ENCODE data around the gene STK16. TPM values are rescaled to one million over a fixed set of nuclear protein-coding genes. Genes with fewer than 3 reads are reported as not detected.
"Not testable (repeated sequence)": the region's sequence is repeated elsewhere in the genome, so short reads cannot be mapped to it uniquely, and the experiment has no call there.

The STK16 gene
- total RNA-seq, 2 donors from 2014 or later: 15.8 to 16.5 TPM

DNA sequence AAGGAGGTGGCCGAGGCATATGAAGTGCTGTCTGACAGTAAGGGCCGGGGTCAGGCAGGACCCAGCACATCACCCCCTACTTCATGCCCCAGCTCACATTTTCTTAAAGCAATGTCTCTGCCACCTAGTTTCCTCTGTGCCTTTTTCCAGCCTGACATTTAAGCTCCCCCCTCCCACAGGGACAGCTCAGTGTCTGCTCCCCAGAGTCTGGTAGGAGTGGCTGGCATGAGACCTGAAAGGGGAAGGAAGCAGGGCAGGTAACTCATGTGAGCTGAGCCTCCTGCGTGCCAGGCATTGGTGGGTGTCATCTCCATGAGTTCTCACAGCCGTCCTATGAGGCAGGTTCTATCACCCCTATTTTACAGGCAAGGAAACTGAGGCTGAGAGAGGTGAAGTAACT is 35.4 kb downstream of the STK16 start:
- peak; percentile 29 for DNase-seq (ENCODE audit: low spot score)
- intact Hi-C loops (cut with DNase I): no loop called here

DNA sequence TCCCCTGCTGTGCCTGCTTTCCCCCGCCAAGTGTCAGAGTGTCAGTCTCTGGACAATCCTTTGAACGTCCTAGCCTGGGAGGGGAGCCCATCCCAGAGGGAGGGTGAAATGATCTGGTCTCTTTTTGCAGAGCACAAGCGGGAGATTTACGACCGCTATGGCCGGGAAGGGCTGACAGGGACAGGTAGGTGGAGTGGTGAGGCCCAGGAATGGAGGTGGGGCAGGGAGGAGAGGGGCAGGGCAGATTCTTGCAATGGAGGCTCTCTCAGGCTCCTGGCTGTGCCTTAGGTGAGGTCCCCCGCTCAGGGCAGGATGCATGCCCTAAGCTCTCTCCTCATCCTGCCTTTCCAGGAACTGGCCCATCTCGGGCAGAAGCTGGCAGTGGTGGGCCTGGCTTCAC is 36.3 kb downstream of the STK16 start:
- intact Hi-C loops (cut with DNase I): no loop called here
- DNase-seq (ENCODE audit: low spot score): peak; percentile 59

DNA sequence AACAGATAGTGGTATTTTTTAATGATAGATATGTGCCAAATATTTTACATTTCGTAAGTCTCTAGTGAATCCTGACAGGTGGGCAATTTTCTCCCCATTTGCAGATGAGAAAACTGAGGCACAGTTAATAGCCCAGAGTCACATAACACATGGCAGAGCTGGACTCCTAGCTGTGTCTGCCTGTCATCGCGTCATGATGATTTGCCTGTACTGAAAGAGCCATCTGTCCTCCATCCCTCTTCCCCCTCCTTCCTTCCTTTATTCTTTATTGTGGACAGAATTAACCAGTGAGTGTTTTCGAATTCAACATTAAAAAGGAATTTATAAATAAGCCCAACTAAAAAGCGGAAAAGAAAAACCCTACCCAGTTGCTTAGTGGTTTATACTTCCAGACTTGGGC is 37.1 kb downstream of the STK16 start:
- no peak for DNase-seq (ENCODE audit: low spot score)

DNA sequence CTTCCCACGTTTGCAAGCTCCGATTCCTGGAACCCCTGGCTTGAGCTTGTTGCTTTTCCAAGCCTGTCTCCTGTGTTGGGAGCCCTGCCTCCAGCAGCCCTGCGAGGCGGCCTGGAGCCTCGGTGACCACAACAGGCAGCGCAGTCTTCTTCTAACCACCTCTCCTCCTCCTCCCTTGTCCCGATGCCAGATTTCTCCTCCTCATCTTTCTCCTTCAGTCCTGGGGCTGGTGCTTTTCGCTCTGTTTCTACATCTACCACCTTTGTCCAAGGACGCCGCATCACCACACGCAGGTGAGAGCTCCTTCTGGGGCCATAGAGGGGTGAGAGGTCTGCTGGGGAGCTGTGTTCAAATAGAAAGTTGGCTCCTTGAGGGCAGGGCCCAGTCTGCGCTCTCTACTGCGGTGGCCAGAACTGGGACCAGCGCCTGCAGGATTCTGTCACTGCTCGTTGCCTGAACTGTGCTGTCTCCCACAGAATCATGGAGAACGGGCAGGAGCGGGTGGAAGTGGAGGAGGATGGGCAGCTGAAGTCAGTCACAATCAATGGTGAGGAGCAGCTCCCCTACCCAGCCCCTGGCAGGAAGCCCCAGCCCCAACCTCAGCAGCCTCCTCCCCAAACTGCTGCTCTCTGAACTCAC is 37.8 kb downstream of the STK16 start:
- intact Hi-C loops (cut with DNase I): no loop called here
- DNase-seq (ENCODE audit: low spot score): peak; percentile 71

More for the DNA sequence above, 37.1 kb downstream of the STK16 start:
- intact Hi-C loops (cut with DNase I): no loop called here

DNA sequence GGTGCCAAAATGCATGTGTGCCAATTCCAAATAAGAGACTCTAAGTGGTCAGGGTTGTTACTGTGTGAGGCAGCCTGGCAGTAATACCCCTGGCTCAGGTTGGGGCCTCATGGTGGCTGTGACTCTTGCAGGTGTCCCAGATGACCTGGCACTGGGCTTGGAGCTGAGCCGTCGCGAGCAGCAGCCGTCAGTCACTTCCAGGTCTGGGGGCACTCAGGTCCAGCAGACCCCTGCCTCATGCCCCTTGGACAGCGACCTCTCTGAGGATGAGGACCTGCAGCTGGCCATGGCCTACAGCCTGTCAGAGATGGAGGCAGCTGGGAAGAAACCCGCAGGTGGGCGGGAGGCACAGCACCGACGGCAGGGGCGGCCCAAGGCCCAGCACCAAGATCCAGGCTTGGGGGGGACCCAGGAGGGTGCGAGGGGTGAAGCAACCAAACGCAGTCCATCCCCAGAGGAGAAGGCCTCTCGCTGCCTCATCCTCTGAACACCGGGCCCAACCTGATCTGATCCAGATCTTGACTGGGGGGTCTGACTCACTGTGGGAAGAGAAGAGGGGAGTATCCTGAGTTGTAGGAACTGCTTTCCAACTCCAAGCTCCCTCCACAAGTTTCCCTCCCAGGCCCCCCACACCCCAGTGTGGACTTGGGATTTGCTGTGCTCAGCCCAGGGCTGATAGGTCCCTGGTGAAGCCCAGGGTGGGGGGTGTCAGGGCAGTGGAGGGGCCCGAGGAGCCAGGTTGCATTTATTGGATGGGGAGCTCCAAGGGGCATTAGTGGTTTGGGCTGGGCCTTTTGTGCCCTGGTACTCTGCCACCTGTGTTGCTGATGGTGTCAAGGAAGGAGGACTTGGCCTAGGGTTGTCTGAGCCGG is 39.5 kb downstream of the STK16 start:
- peak; percentile 80 for DNase-seq (ENCODE audit: low spot score)
- intact Hi-C loops (cut with DNase I): no loop called here

DNA sequence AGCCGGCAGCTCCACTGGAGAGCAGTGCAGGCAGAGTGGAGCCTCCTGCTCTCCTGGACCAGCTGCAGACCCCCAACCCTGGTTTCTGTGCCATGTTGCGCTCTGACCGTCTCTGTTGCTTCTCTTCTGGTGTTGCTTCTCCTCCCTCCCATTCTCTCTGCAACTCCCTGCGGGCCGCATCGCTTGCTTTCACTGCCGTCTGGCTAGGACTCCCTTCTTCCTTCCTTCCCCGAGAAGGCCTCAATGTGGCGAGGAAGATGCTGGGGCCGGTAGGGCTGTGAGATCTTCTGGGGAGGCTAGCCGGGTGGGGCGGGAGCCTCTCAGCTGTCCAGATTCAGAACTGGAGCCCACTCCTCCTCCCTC is 40.1 kb downstream of the STK16 start:
- intact Hi-C loops (cut with DNase I): no loop called here
- no peak for DNase-seq (ENCODE audit: low spot score)

DNA sequence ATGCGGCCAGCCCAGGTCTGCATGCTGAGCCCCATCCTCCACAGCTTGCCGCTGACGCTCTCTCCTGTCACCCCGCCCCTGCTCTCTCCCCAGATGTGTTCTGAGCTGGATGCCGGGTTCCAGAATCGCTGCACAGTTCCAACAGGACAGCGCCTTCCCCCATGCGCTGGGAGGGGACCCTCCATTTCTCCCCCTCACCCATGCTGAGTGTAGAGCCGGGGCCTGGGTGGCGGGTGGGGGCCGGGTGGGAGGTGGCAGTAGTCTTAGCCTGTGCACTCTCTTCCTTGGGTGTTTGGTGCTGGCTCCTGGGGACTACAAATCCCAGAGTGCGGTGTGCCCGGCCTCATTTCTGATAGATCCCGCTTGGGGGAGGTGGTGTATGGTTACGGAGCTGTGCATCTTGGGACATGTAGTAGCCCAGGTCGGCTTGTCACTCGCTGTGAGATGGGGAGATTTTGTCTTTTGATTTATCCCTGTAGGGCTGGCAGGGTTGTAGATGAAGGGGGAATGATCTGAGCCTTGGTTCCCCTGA is 40.7 kb downstream of the STK16 start:
- intact Hi-C loops (cut with DNase I): no loop called here
- DNase-seq (ENCODE audit: low spot score): peak; percentile 69

DNA sequence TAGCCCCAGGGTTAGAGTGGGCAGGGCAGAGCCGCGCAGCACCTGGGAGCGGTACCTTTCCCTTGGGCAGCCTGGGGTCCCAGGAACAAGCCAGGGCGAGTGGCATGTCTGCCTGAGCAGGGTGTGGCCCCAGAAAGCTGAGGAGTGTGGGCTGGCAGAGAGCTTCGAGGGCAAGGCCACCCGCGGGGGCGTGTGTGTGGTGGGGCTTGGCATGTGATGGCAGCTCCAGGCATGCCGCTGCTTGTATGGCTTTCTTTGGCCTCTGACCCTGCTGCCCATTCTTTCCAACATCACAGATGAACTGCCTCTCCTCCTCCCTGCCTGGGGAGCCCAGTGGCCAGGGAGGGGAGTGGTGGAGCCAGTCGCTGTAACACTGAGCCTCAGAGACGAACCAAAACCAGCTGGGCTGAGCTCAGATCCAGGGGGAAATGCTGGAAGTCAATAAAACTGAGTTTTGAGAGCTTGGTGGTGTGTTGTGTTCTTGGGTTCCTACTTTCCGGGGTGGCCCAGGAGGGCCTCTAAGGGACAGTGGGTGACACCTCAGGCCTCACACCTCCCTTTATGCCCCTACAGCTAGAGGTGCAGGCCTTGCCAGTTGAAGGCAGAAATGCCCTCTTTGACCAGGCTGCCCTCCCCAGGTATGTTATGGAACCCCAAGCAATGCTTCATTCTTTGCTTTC is 41.3 kb downstream of the STK16 start:
- peak; percentile 68 for DNase-seq (ENCODE audit: low spot score)
- intact Hi-C loops (cut with DNase I): no loop called here

DNA sequence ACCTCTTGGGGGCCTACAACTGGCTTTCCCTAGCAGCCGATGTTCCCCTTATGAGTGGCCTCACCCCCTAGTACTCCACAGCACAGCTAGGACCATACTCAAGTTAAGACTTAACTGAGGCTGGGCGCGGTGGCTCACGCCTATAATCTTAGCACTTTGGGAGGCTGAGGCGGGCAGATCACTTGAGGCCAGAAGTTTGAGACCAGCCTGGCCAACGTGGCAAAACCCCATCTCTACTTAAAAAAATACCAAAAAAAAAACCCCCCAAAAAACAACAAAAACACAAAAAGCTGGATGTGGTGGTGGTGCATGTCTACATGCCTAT is 41.8 kb downstream of the STK16 start:
- intact Hi-C loops (cut with DNase I); DNase-seq (ENCODE audit: low spot score): not testable (repeated sequence)

DNA sequence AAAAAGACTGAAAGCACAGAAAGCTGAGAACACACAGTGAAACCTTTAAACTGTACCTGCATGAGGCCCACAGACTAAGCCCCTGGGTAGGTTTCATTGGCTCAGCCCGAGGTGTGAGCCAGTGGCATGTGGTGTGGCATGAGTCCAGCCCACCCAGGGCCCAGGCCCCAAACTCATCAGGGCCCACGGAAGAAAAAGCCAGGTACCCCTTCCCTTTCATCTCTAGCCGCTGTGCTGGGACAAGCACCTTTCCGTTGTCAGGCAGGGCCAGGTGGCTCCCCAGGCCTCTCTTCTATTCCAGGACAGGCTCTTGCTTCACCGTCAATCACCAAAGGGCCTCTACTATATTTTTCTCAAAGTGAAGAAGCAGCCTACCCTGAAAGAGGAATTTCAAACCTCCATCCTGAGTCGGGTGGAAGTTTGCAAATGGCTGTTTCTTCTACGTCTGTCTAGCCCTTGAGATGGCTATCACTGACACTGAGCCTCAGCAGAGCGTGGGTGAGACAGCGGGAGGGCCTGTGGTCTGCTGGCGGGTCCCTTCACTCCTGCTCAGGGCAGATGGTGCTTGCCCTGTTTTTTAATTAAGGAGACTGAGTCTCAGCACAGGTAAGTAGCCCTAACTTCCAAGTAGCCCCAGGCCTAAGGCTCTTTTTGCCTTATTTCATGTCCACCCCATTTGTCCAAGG is 42.4 kb downstream of the STK16 start:
- intact Hi-C loops (cut with DNase I): no loop called here
- DNase-seq (ENCODE audit: low spot score): peak; percentile 61

DNA sequence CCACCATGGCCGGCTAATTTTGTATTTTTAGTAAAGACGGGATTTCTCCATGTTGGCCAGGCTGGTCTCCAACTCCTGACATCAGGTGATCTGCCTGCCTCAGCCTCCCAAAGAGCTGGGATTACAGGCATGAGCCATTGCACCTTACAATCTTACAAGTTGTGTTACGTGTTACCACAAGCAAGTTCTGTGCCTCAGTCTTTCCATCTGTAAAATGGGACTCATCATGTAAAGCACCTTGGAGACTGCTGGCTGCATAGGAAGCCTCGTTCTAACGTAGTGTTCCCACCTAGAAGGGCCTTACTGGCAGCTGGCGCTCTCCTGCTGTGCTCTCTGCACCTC is 43.9 kb downstream of the STK16 start:
- intact Hi-C loops (cut with DNase I): no loop called here

DNA sequence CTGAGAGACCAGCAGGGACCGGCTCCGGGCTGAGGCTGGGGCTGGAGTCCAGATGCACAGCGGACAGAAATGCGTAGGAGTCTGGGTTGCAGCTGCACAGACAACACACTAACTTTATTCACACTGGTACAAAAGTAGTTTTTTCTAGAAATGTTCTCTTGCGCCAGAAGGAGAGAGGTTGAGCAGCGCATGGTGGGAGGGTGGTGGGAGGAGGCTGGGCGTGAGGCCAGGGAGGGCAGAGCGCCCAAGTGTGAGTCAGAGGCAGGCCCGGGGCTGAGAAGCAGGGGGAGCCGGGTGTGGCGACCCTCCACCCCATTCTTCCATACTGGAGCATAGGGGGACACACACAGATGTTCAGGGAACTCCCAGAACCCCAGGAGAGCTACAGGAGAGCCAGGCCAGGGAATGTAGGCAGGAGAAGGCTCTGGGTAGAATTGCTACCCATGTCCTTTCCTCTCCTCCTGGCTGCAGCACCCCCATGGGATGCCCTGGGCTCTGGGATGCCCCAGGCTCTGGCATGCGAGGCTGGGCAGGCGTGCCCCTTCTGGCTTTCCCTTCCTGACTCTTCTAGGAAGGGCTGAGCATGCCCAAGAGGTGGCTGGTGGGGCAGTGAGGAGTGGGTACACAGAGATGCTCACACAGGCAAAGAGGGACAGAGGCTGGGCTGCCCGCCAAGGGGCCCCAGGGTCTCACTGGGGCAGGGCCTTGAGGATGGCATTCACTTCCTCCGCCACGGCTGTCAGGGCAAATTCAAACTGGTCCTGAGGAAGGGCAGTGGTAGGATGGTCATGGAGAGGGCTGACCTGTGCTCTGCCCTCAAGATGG is 44.5 kb downstream of the STK16 start:
- DNase-seq (ENCODE audit: low spot score): peak; percentile 93
- intact Hi-C loops (cut with DNase I): no loop called here

More for the DNA sequence above, 43.9 kb downstream of the STK16 start:
- DNase-seq (ENCODE audit: low spot score): no peak

DNA sequence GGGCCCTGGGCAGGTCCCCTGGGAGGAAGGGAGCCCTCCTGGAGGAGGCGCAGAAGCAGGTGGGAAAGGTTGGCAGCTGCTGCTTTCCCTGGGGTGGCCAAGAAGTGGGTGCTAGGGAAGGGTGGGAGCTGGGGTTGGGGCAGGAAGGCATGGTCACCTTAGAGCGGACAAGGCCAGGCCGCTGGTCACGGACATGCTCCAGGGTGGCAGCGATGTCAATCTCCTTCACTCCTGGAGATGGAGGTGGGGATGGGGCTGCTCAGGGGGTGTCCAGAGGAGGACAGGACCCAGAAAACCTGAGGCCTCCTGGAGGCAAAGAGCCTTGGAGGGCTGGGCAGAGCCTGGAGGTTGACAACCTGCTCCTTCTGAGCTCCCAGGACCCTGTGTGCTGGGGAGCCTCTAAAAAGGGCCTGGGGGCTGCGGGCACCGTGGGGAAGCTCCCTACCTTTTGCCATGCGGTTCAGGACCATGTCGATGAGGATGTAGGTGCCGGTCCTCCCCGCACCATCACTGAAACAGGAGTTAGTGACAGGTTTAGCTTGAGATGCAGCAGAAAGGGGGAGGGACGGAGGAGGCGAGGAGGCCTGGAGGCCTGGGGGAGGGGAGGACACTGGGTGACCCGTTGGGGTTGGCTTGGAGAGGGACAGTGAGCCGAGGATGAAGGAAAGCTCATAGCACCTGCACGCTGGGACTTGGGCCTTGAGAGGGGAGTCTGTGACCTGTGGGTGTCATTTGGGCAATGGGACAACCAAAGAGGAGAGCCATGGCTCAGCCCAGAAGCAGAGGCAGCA is 45.3 kb downstream of the STK16 start:
- intact Hi-C loops (cut with DNase I): no loop called here
- peak; percentile 64 for DNase-seq (ENCODE audit: low spot score)

DNA sequence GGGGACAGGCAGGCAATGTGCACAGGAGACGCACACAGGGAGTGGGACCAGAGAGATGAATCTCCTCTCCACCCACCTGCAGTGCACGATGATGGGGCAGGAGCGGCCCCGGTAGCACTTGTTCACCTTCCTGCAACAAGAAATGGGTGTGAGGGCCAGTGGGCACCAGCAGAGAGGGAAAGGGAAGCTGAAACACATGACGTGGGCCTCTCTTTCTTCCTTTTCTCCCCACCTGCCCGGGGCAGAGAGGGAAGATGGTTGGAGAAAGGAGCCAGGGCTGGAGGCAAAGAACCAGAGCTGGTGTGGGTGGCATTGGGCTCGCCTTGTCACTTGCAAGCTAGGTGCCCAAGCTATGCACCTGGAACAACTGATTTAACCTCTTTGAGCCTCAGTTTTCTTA is 46.1 kb downstream of the STK16 start:
- DNase-seq (ENCODE audit: low spot score): peak; percentile 72
- intact Hi-C loops (cut with DNase I): no loop called here

DNA sequence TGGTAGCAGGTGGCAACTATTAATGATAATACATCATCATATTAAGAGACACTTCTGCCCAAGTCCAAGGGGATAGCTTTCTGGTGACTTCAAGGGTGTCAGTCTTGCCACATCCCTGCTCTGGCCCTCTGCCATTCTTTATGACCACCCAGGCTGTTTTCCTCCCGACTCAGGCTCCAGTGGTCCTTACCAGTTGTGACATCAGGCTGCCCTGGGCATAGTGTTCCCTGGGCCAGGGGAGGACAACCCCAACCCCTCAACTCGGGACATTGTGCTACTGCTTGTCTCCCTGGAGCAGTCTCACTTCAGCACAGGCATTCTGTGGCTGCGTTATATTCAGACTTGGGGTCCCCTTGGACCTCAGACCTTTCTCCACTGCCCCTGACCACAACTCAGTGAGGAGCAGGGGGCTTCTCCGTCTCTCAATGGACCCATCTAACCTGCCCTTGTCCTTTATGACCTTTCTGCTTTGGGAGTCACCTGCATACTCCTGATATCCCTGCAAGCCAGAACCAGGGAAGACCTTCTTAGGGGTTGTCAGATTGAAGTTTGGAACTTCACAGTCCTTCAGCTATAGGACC is 46.7 kb downstream of the STK16 start:
- peak; percentile 55 for DNase-seq (ENCODE audit: low spot score)
- intact Hi-C loops (cut with DNase I): no loop called here

DNA sequence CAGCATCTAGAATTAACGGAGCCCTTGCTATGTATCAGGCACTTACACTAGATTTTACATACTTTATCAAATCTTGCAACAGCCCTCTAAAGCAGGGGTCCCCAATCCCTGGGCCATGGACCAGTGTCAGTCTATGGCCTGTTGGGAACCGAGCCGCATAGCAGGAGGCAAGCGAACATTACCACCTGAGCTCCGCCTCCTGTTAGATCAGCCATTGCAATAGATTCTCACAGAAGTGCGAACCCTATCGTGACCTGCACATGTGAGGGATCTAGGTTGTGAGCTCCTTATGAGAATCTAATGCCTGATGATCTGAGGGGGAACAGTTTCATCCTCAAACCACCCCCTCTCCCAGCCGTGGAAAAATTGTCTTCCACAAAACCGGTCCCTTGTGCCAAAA is 47.3 kb downstream of the STK16 start:
- intact Hi-C loops (cut with DNase I): no loop called here

DNA sequence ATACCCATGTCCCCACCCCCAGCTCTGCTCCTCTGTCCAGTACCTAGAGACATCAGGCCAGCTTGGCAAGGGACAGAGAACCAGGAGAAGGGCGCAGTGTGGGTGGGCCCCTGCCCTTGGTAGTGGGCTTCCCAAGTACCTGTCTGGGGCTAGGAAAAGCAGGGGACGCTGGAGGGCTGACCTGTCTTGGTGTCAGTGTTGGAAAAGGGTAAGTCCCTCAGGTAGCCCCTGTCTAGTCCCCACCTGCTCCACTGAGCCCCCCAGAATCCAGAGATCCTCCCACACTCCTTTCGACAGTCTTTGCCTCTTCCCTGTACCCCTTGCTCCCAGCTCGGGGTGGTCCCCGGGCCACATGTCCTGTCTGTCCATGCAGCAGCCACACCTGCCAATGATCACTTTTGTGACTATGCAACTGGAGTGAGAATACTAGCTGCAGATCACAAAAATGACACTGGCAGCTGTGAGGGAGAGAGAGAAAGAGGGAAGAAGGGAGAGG is 48.5 kb downstream of the STK16 start:
- DNase-seq (ENCODE audit: low spot score): peak; percentile 71

More for the DNA sequence above, 47.3 kb downstream of the STK16 start:
- DNase-seq (ENCODE audit: low spot score): peak; percentile 68

More for the DNA sequence above, 48.5 kb downstream of the STK16 start:
- intact Hi-C loops (cut with DNase I): loop anchor here in 1 of 2 donors (2.0 kb wide), 1 partner anchor 15 kb away; the partner anchor contains the start of gene DNAJB2

All from posterior vena cava (tissue), 2 donors.